SK-N-MC (cell line): Measurements from ENCODE around the gene PLEKHD1.

Experiments
- EZH2 ChIP-seq: fragments of 200-600 bp; sonication (generic); IDR thresholded peaks from one replicate; pipeline ENCODE4 v1.6.1; 2017; ENCODE audit warnings: antibody characterized with exemption
- FOXP2 ChIP-seq: optimal IDR thresholded peaks from 2 replicates; pipeline ENCODE3; 2011; ENCODE audit warnings: mild to moderate bottlenecking, moderate library complexity; ENCODE audit not compliant: insufficient read depth; ENCODE audit errors: extremely low read length, control extremely low read depth
- POLR2AphosphoS5 ChIP-seq: IDR thresholded peaks from 2 replicates; pipeline ENCODE4 v1.6.1; 2012; ENCODE audit warnings: mild to moderate bottlenecking, low read depth, low read length, borderline replicate concordance

DNA sequence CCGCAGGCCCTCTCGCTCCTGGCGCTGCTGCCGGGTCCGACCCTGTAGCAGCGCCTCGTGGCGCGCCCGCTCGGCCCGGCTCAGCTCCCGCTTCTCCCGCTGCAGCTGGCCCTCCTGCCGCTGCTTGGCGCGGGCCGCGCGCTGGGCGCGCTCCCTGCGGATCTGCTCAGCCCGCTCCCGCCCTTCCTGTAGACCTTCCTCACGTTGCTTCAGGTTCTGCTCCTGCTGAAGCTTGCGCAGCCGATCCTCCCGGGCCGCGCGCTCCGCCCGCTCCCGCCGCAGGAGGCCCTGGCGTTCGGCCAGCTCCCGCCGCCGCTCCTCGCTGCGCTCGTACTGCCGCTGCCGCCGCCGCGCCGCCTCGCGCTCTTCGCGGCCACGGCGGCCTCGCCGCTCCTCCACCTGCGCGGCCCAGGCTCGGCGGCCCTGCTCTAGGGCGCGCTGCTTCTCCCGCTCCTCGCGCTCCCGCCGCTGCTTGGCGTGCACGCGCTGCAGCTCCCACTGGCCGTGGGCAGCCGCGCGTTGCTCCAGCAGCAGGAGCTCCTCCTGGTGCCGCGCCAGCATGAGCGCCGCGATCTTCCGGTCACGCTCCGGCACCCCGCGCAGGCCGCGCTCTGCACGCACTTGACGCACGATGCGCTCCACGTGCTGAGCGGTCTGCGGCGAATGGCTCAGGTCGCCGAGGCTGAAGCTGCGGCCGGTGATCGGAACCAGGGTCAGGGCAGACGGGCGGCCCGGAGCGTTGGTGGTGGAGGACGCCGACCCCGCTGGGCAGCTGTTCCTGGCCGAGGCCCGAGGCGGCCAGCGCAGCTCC lies 87.7 kb downstream of the PLEKHD1 start:
- TF ChIP-seq EZH2, result no peak
- no peak for TF ChIP-seq FOXP2
- TF ChIP-seq POLR2AphosphoS5, result no peak
